ENCODE data around the gene SPTBN1. TPM values are rescaled to one million over a fixed set of nuclear protein-coding genes. Genes with fewer than 3 reads are reported as not detected.
"Not testable (repeated sequence)": the region's sequence is repeated elsewhere in the genome, so short reads cannot be mapped to it uniquely, and the experiment has no call there.

SPTBN1 gene
- polyA plus RNA-seq, 2 donors = 19.7 to 24.1 TPM

DNA sequence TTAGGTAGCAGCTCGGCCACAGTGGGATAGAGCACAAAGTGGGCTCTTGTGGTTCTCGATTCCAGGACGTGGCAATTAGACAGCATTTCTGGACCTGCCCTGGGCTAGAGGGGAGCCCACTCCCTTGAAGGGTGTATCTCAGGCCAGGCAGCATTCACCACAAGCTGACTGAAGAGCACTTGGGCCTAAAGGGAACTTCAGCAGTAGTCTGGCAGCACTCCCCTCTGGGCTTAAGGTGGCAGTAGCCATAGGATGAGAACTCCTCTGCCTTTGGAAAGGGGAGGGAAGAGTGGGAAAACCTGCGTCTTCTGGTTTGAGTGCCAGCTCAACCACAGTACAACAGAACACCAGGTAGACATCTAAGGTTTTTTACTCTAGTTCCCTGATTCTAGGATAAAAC, 239.3 kb downstream of the SPTBN1 start:
- Histone ChIP-seq H3K36me3 (ENCODE audit: control insufficient read depth in 2 of 2, insufficient read depth in 2 of 2, low read length in 1 of 2) (no peaks in the 10 kb centered on the region), H3K9me3 (ENCODE audit: control insufficient read depth in 2 of 2, insufficient read depth in 1 of 2, low read depth in 1 of 2, low read length in 1 of 2) (no peaks in the 10 kb centered on the region), H3K4me3 (ENCODE audit: low read depth in 1 of 2, low read length in 2 of 2) (no peak overlapping the region), H3K27ac (ENCODE audit: low read depth in 2 of 2, low read length in 1 of 2) (no peak overlapping the region), H3K4me1 (ENCODE audit: control insufficient read depth in 2 of 2, insufficient read depth in 2 of 2, low read length in 1 of 2) (no peaks in the 10 kb centered on the region), H3K27me3 (ENCODE audit: control insufficient read depth in 1 of 2, insufficient read depth in 2 of 2, low read length in 2 of 2) (no peaks in the 10 kb centered on the region)
- 94% methylated on average over 4 of the region's 4 CpGs for WGBS, 2 donors

DNA sequence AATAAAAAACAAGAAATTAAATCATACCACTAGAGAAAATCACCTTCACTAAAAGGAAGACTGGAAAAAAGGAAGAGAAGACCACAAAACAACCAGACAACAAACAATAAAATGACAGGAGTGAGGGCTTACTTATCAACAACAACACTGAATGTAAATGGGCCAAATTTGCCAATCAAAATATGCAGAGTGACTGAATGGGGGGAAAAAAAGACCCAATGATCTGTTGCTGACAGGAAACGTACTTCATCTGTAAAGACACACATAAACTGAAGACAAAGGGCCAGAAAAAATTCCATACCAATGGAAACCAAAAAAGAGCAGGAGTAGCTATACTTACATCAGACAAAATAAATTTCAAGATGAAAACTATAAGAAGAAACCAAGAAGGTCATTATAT, 241.8 kb downstream of the SPTBN1 start:
- no peaks in the 10 kb centered on the region for H3K9me3 ChIP-seq (ENCODE audit: control insufficient read depth in 2 of 2, insufficient read depth in 1 of 2, low read depth in 1 of 2, low read length in 1 of 2)
- no peaks in the 10 kb centered on the region for H3K36me3 ChIP-seq (ENCODE audit: control insufficient read depth in 2 of 2, insufficient read depth in 2 of 2, low read length in 1 of 2)
- H3K4me3 ChIP-seq (ENCODE audit: low read depth in 1 of 2, low read length in 2 of 2) = no peak overlapping the region
- WGBS, 2 donors = 87 to 94% methylated on average over 1 of the region's 1 CpG
- no peak overlapping the region for H3K27ac ChIP-seq (ENCODE audit: low read depth in 2 of 2, low read length in 1 of 2)
- no peaks in the 10 kb centered on the region for H3K4me1 ChIP-seq (ENCODE audit: control insufficient read depth in 2 of 2, insufficient read depth in 2 of 2, low read length in 1 of 2)
- no peaks in the 10 kb centered on the region for H3K27me3 ChIP-seq (ENCODE audit: control insufficient read depth in 1 of 2, insufficient read depth in 2 of 2, low read length in 2 of 2)

DNA sequence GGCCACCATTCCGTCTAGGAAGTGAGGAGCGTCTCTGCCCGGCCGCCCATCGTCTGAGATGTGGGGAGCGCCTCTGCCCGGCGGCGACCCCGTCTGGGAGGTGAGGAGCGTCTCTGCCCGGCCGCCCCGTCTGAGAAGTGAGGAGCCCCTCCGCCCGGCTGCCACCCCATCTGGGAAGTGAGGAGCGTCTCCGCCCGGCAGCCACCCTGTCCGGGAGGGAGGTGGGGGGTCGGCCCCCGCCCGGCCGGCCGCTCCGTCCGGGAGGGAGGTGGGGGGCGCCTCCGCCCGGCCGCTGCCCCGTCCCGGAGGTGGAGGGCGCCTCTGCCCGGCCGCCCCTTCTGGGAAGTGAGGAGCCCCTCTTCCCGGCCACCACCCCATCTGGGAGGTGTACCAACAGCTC, 242.8 kb downstream of the SPTBN1 start:
- H3K4me3 ChIP-seq (ENCODE audit: low read depth in 1 of 2, low read length in 2 of 2); H3K27me3 ChIP-seq (ENCODE audit: control insufficient read depth in 1 of 2, insufficient read depth in 2 of 2, low read length in 2 of 2); H3K4me1 ChIP-seq (ENCODE audit: control insufficient read depth in 2 of 2, insufficient read depth in 2 of 2, low read length in 1 of 2); H3K27ac ChIP-seq (ENCODE audit: low read depth in 2 of 2, low read length in 1 of 2); H3K36me3 ChIP-seq (ENCODE audit: control insufficient read depth in 2 of 2, insufficient read depth in 2 of 2, low read length in 1 of 2); H3K9me3 ChIP-seq (ENCODE audit: control insufficient read depth in 2 of 2, insufficient read depth in 1 of 2, low read depth in 1 of 2, low read length in 1 of 2): not testable (repeated sequence)
- WGBS, 2 donors = 97 to 99% methylated on average over 18 to 37 of the region's 37 CpGs

DNA sequence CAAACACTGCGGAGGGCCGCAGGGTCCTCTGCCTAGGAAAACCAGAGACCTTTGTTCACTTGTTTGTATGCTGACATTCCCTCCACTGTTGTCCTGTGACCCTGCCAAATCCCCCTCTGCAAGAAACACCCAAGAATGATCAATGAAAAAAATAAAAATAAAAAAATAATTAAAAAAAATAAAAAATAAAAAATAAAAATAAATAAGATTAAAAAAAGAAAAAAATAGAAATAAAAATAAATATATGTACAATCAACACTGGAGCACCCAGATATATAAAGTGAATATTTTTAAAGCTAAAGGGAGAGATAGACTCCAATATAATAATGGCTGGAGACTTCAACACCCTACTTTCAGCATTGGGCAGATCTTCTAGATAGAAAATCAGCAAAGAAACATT, 243.5 kb downstream of the SPTBN1 start:
- H3K9me3 ChIP-seq (ENCODE audit: control insufficient read depth in 2 of 2, insufficient read depth in 1 of 2, low read depth in 1 of 2, low read length in 1 of 2) = no peaks in the 10 kb centered on the region
- no peaks in the 10 kb centered on the region for H3K36me3 ChIP-seq (ENCODE audit: control insufficient read depth in 2 of 2, insufficient read depth in 2 of 2, low read length in 1 of 2)
- 89 to 100% methylated on average over 2 of the region's 2 CpGs for WGBS, 2 donors
- no peaks in the 10 kb centered on the region for H3K4me1 ChIP-seq (ENCODE audit: control insufficient read depth in 2 of 2, insufficient read depth in 2 of 2, low read length in 1 of 2)
- H3K27ac ChIP-seq (ENCODE audit: low read depth in 2 of 2, low read length in 1 of 2) = no peak overlapping the region
- no peak overlapping the region for H3K4me3 ChIP-seq (ENCODE audit: low read depth in 1 of 2, low read length in 2 of 2)
- no peaks in the 10 kb centered on the region for H3K27me3 ChIP-seq (ENCODE audit: control insufficient read depth in 1 of 2, insufficient read depth in 2 of 2, low read length in 2 of 2)

- Histone ChIP-seq H3K4me3 (ENCODE audit: low read depth in 1 of 2, low read length in 2 of 2) (no peak overlapping the region), H3K9me3 (ENCODE audit: control insufficient read depth in 2 of 2, insufficient read depth in 1 of 2, low read depth in 1 of 2, low read length in 1 of 2) (no peaks in the 10 kb centered on the region), H3K27me3 (ENCODE audit: control insufficient read depth in 1 of 2, insufficient read depth in 2 of 2, low read length in 2 of 2) (no peaks in the 10 kb centered on the region), H3K36me3 (ENCODE audit: control insufficient read depth in 2 of 2, insufficient read depth in 2 of 2, low read length in 1 of 2) (no peaks in the 10 kb centered on the region), H3K4me1 (ENCODE audit: control insufficient read depth in 2 of 2, insufficient read depth in 2 of 2, low read length in 1 of 2) (no peaks in the 10 kb centered on the region), H3K27ac (ENCODE audit: low read depth in 2 of 2, low read length in 1 of 2) (no peak overlapping the region)
- WGBS, 2 donors = 83% methylated on average over 2 of the region's 2 CpGs
These were observed 244.9 kb downstream of the SPTBN1 start for GRCh38 chr2:54701029-54701428.

DNA sequence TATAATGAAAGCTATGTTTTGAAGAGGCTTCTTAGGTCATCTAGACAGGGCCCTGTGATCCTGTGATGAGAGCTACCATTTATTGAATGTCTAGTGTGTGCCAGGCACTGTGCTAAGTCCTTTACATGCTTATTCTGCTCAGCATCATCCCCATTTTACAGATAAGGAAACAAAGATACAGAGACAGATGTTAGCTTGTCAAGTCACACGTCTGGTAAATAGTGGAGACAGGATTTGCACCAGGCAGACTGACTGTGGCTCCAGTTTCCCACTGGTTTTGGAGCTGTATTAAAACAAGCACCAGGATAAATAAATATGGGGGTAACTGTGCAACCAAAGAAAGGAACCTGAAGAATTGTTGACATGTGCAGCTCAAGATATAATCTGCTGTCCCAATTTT, 248.1 kb downstream of the SPTBN1 start:
- H3K27me3 ChIP-seq (ENCODE audit: control insufficient read depth in 1 of 2, insufficient read depth in 2 of 2, low read length in 2 of 2) = no peaks in the 10 kb centered on the region
- no peak overlapping the region for H3K27ac ChIP-seq (ENCODE audit: low read depth in 2 of 2, low read length in 1 of 2)
- no peak overlapping the region for H3K4me3 ChIP-seq (ENCODE audit: low read depth in 1 of 2, low read length in 2 of 2)
- no peaks in the 10 kb centered on the region for H3K9me3 ChIP-seq (ENCODE audit: control insufficient read depth in 2 of 2, insufficient read depth in 1 of 2, low read depth in 1 of 2, low read length in 1 of 2)
- H3K4me1 ChIP-seq (ENCODE audit: control insufficient read depth in 2 of 2, insufficient read depth in 2 of 2, low read length in 1 of 2) = peaks cover 0 to 8% of the 10 kb centered on the region in 2 donors
- WGBS, 2 donors = 87 to 88% methylated on average over 1 of the region's 1 CpG
- no peaks in the 10 kb centered on the region for H3K36me3 ChIP-seq (ENCODE audit: control insufficient read depth in 2 of 2, insufficient read depth in 2 of 2, low read length in 1 of 2)

DNA sequence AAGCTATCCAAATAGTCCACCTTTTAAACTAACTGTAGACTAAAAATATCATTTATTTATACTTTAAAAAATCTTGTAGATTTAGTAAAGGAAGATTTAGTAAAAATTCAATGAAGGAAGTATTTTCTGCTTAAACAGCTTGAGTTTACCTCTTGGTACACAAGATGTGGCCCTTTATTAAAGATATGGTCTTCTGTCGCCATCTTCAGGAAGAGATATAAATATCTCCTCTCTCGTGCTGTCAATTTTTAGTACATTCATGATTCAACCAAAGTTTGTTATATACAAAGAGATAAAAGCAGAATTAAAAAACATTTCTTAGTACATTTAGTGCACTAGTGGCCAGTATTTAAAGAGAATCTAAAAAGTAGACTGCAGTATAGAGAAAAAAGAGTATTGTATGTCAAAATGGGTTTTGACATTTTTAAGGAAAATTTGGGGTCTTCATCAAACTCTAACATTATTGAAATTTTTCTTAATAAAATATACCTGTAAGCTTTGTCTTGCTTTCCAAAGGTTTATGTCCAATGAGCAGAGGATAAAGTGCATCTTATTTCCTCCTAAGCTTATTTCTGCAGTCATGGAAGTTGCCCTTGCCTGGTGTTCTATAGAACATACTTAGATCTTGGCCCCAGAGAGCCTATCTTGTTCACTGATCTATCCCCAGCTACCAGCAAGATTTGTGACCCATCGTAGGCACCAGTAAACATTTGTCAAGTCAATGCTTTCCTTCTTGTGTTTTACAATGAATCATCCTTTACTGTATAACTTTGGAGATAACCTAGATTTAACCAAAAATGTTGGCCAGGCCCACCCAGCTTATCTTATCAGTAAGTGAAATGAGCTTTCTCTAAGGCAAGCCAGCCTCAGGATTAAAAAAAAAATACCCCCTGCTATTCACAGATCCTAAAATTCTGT, 248.8 kb downstream of the SPTBN1 start:
- Histone ChIP-seq H3K4me1 (ENCODE audit: control insufficient read depth in 2 of 2, insufficient read depth in 2 of 2, low read length in 1 of 2) (peaks cover 0 to 9% of the 10 kb centered on the region in 2 donors), H3K27ac (ENCODE audit: low read depth in 2 of 2, low read length in 1 of 2) (no peak overlapping the region), H3K4me3 (ENCODE audit: low read depth in 1 of 2, low read length in 2 of 2) (no peak overlapping the region), H3K27me3 (ENCODE audit: control insufficient read depth in 1 of 2, insufficient read depth in 2 of 2, low read length in 2 of 2) (no peaks in the 10 kb centered on the region), H3K9me3 (ENCODE audit: control insufficient read depth in 2 of 2, insufficient read depth in 1 of 2, low read depth in 1 of 2, low read length in 1 of 2) (no peaks in the 10 kb centered on the region), H3K36me3 (ENCODE audit: control insufficient read depth in 2 of 2, insufficient read depth in 2 of 2, low read length in 1 of 2) (no peaks in the 10 kb centered on the region)
- 5 to 6% methylated on average over 3 of the region's 3 CpGs for WGBS, 2 donors

DNA sequence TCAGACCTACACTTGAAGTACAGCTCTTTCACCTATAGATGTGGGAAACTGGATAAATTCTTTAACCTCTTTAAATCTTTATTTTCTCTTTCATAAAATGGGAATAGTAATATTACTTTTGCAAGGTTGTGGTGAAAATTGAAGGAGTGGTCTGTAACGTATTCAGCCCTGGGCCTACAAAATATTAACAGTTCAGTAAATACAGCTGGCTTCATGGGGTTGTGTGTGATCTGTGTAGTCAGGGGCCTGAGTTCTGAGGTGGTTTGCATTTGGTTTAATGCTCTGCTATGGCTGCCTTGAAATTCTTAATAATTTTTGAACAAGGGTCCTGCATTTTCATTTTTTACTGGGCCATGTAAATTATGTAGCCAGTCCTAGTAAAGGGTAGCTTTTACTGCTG, 250.5 kb downstream of the SPTBN1 start:
- peaks cover 0 to 9% of the 10 kb centered on the region in 2 donors for H3K4me1 ChIP-seq (ENCODE audit: control insufficient read depth in 2 of 2, insufficient read depth in 2 of 2, low read length in 1 of 2)
- H3K9me3 ChIP-seq (ENCODE audit: control insufficient read depth in 2 of 2, insufficient read depth in 1 of 2, low read depth in 1 of 2, low read length in 1 of 2) = no peaks in the 10 kb centered on the region
- H3K27me3 ChIP-seq (ENCODE audit: control insufficient read depth in 1 of 2, insufficient read depth in 2 of 2, low read length in 2 of 2) = no peaks in the 10 kb centered on the region
- no peak overlapping the region for H3K4me3 ChIP-seq (ENCODE audit: low read depth in 1 of 2, low read length in 2 of 2)
- H3K27ac ChIP-seq (ENCODE audit: low read depth in 2 of 2, low read length in 1 of 2) = no peak overlapping the region
- H3K36me3 ChIP-seq (ENCODE audit: control insufficient read depth in 2 of 2, insufficient read depth in 2 of 2, low read length in 1 of 2) = no peaks in the 10 kb centered on the region
- WGBS, 2 donors = 80 to 90% methylated on average over 1 of the region's 1 CpG

- WGBS, 2 donors = 9 to 15% methylated on average over 35 of the region's 35 CpGs
- H3K4me3 ChIP-seq (ENCODE audit: low read depth in 1 of 2, low read length in 2 of 2) = peak overlapping the region; percentile 51 to 55
- peaks cover 0 to 9% of the 10 kb centered on the region in 2 donors for H3K4me1 ChIP-seq (ENCODE audit: control insufficient read depth in 2 of 2, insufficient read depth in 2 of 2, low read length in 1 of 2)
- no peaks in the 10 kb centered on the region for H3K9me3 ChIP-seq (ENCODE audit: control insufficient read depth in 2 of 2, insufficient read depth in 1 of 2, low read depth in 1 of 2, low read length in 1 of 2)
- H3K27ac ChIP-seq (ENCODE audit: low read depth in 2 of 2, low read length in 1 of 2) = peak overlapping the region; percentile 19 to 34
- H3K27me3 ChIP-seq (ENCODE audit: control insufficient read depth in 1 of 2, insufficient read depth in 2 of 2, low read length in 2 of 2) = no peaks in the 10 kb centered on the region
- no peaks in the 10 kb centered on the region for H3K36me3 ChIP-seq (ENCODE audit: control insufficient read depth in 2 of 2, insufficient read depth in 2 of 2, low read length in 1 of 2)
These were observed 252.6 kb downstream of the SPTBN1 start for GRCh38 chr2:54708584-54709335.

Data from esophagus (tissue), 2 donors.